SK-N-SH treated with all-trans-retinoic acid at 6 μM for 48 hours (cell line): ENCODE data around the gene MUC12.

ENCODE experiments used
- GLIS3 ChIP-seq: fragments of 250-450 bp; sonication (Bioruptor Pico); IDR thresholded peaks from 2 replicates; pipeline ENCODE4 v1.5.0; 2020; ENCODE audit warnings: mild to moderate bottlenecking, moderate library complexity
- OSR1 ChIP-seq: fragments of 250-450 bp; sonication (Bioruptor Pico); IDR thresholded peaks from 2 replicates; pipeline ENCODE4 v1.8.0; 2022; ENCODE audit warnings: moderate library complexity, mild to moderate bottlenecking, inconsistent platforms
- PPARA ChIP-seq: fragments of 250-450 bp; sonication (Bioruptor Pico); IDR thresholded peaks from 2 replicates; pipeline ENCODE4 v1.5.0; 2020; ENCODE audit warnings: mild to moderate bottlenecking, borderline replicate concordance
- TCF4 ChIP-seq: fragments of 250-450 bp; sonication (Bioruptor Pico); IDR thresholded peaks from 2 replicates; pipeline ENCODE4 v1.8.0; 2021; ENCODE audit warnings: mild to moderate bottlenecking, moderate library complexity, borderline replicate concordance
- TF ChIP-seq, protein P1 (sequence below): fragments of 250-450 bp; sonication (Bioruptor Pico); IDR thresholded peaks from 2 replicates; pipeline ENCODE4 v1.5.0; 2020; ENCODE audit warnings: mild to moderate bottlenecking, moderate library complexity

GRCh38 chr7:101015626-101016025 lies 46.3 kb downstream of the MUC12 start:
- TF ChIP-seq GLIS3 (CRISPR knock-in tag) (no peak), PPARA (CRISPR knock-in tag) (no peak), TCF4 (CRISPR knock-in tag) (no peak), OSR1 (no peak)
- TF ChIP-seq, protein P1, sequence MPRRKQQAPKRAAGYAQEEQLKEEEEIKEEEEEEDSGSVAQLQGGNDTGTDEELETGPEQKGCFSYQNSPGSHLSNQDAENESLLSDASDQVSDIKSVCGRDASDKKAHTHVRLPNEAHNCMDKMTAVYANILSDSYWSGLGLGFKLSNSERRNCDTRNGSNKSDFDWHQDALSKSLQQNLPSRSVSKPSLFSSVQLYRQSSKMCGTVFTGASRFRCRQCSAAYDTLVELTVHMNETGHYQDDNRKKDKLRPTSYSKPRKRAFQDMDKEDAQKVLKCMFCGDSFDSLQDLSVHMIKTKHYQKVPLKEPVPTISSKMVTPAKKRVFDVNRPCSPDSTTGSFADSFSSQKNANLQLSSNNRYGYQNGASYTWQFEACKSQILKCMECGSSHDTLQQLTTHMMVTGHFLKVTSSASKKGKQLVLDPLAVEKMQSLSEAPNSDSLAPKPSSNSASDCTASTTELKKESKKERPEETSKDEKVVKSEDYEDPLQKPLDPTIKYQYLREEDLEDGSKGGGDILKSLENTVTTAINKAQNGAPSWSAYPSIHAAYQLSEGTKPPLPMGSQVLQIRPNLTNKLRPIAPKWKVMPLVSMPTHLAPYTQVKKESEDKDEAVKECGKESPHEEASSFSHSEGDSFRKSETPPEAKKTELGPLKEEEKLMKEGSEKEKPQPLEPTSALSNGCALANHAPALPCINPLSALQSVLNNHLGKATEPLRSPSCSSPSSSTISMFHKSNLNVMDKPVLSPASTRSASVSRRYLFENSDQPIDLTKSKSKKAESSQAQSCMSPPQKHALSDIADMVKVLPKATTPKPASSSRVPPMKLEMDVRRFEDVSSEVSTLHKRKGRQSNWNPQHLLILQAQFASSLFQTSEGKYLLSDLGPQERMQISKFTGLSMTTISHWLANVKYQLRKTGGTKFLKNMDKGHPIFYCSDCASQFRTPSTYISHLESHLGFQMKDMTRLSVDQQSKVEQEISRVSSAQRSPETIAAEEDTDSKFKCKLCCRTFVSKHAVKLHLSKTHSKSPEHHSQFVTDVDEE (CRISPR knock-in tag) = no peak
